Prostate gland (tissue), 2 donors: ENCODE data around the gene MRPS27.

ENCODE experiments used
- CTCF ChIP-seq, 4 experiments: fragments of 200-600 bp in 2 of 4; fragments of 450-650 bp in 2 of 4; sonication (generic) in 2 of 4; IDR thresholded peaks; 1 replicate in 3 of 4; 2 replicates in 1 of 4; pipeline ENCODE4 v1.5.1; 2016 to 2019; ENCODE audit warnings: antibody characterized with exemption in 4 of 4, mild to moderate bottlenecking in 2 of 4, moderate library complexity in 2 of 4
- POLR2AphosphoS5 ChIP-seq: sonication (generic); formaldehyde crosslinking; IDR thresholded peaks from one replicate; pipeline ENCODE4 v1.6.1; 2017; ENCODE audit warnings: antibody characterized with exemption

DNA sequence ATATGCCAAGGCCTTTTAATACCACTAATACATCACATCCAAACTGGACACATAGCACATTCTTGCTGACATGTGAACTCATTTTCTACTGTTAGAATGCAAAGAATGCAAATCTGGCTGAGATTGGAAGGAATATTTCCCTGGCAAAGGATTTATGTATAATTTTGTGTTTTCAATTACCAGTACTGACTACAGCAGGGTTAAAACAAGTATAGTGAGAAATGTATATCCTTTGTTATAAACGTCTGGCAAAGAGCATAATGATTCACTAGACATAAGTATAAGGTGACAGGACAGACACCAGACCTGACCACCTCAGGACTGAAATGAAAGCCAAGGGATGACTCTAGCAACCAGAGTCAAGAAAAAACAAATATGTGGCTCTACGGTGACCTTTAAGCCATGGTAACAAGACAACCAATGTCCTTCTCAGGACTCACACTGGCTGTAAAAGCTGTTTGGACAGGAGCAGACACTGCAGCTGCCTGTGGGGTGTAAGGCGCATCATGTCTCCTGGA, 95.0 kb downstream of the MRPS27 start:
- TF ChIP-seq CTCF (IDR thresholded peaks at IDR 0.05) (no peak), POLR2AphosphoS5 (no peak)
